ENCODE measurements around the gene INSIG2.

Gene INSIG2

GRCh38 chr2:118046634-118047210 lies 41.5 kb upstream of the INSIG2 start:
- Histone ChIP-seq H3K4me1 (ENCODE audit: control insufficient read depth in 1 of 2, insufficient read depth in 1 of 2, low read depth in 1 of 2, low read length in 1 of 2) (peaks cover 47 to 48% of the 10 kb centered on the region in 2 experiments), H3K36me3 (no peaks in the 10 kb centered on the region), H3K4me3 (ENCODE audit: low read depth in 1 of 2, low read length in 1 of 2) (no peak overlapping the region), H3K27me3 (peaks cover 37% of the 10 kb centered on the region), H3K27ac (no peak overlapping the region), H3K9me3 (no peaks in the 10 kb centered on the region)
- peak; percentile 40 for TF ChIP-seq CTCF (IDR thresholded peaks at IDR 0.05)

DNA sequence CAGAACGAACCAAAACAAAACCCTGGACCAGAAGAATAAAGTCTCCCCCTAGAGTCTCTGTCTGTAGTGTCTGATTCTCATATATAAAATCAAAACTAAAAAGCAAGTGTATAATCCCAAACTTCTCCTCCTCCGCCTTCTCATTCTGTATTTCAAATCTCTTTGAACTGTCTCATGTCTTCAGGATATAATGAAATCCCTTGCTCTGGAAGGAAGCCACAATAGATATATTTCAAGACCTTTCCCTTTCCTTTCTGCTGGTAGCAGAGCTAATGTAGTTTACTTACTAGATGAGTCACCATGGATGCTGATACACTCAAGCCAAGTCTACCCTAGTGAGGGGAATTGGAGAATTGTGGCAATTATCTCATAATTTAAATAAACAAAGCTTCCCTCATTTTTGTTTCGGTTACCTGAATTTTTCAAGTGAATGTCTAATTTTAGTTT lies 40.9 kb upstream of the INSIG2 start:
- peak overlapping the region; percentile 15 for H3K27ac ChIP-seq
- peaks cover 30% of the 10 kb centered on the region for H3K27me3 ChIP-seq
- H3K4me1 ChIP-seq (ENCODE audit: control insufficient read depth in 1 of 2, insufficient read depth in 1 of 2, low read depth in 1 of 2, low read length in 1 of 2) = peaks cover 47 to 48% of the 10 kb centered on the region in 2 experiments
- TF ChIP-seq CTCF (IDR thresholded peaks at IDR 0.05) = no peak
- H3K4me3 ChIP-seq (ENCODE audit: low read depth in 1 of 2, low read length in 1 of 2) = no peak overlapping the region
- H3K9me3 ChIP-seq = no peaks in the 10 kb centered on the region
- H3K36me3 ChIP-seq = no peaks in the 10 kb centered on the region

DNA sequence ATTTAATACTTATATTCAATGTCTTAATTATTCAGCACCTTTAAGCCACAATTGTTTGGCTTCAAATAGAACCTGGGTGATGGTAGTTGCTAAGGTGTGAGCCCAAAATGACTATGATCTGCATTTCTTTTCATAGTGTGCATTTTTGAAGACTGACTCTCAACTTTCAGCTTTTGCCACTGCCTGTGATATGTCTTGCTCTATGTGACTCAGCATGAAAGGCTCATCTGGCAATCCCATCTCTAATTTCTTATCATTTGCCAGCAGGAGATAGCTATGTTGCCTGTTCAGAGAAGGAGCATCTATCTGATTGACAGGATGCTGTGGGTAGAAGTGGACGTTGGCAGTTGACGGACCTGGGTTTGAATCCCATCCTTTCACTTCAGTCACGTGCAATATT lies 39.9 kb upstream of the INSIG2 start:
- Histone ChIP-seq H3K27me3 (peaks cover 22% of the 10 kb centered on the region), H3K27ac (no peak overlapping the region), H3K36me3 (no peaks in the 10 kb centered on the region), H3K4me3 (ENCODE audit: low read depth in 1 of 2, low read length in 1 of 2) (no peak overlapping the region), H3K9me3 (no peaks in the 10 kb centered on the region), H3K4me1 (ENCODE audit: control insufficient read depth in 1 of 2, insufficient read depth in 1 of 2, low read depth in 1 of 2, low read length in 1 of 2) (peaks cover 47 to 48% of the 10 kb centered on the region in 2 experiments)
- TF ChIP-seq CTCF (IDR thresholded peaks at IDR 0.05) = no peak

DNA sequence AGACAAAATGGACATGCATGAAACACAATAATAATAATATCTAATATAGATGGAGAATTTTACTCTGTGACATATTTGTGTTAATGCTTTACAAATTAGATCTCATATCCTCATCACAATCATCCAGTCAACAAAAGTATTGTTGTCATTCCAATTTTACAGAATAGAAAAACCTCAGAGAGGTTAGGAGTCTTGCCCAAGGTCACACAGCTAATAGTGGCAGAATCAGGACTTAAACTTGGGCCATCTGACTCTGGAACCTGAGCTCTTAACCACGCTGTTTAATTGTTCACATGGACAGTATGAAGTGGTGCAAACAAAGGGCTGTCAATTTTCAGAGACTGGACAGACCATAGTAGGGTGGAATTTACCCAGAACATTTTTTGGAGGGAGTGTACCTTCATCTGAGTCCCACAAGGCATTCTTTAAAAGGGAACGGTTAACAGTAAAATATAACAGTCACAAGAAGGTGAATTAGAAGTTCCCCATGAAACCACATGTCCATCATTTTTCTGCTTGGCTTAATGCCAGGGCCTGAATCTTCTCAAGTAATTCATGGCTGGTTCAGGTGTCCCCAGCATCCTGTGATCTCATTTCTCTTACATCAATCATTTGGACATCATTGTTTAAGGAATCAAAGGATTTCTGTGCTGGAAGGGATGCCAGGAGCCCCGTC lies 39.0 kb upstream of the INSIG2 start:
- Histone ChIP-seq H3K4me3 (ENCODE audit: low read depth in 1 of 2, low read length in 1 of 2) (no peak overlapping the region), H3K36me3 (no peaks in the 10 kb centered on the region), H3K9me3 (no peaks in the 10 kb centered on the region)

DNA sequence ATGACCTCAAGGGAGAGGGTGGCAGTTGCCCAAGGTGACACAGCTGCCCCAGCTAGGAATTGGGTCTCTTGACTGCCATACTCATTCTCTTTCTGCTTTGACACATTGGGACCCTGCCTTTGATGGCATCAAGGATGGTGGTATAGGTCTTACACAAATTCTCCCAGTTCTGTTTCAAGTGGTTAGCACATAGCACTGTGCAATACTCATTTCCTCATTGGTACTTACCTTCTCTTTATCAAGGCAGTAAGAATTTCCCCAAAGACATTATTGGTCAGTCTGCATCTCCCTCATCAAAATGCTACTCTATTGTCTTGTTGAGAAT lies 38.5 kb upstream of the INSIG2 start:
- Histone ChIP-seq H3K9me3 (no peaks in the 10 kb centered on the region), H3K27me3 (peaks cover 8% of the 10 kb centered on the region), H3K4me1 (ENCODE audit: control insufficient read depth in 1 of 2, insufficient read depth in 1 of 2, low read depth in 1 of 2, low read length in 1 of 2) (peaks cover 52 to 55% of the 10 kb centered on the region in 2 experiments), H3K27ac (peak overlapping the region; percentile 72), H3K36me3 (no peaks in the 10 kb centered on the region), H3K4me3 (ENCODE audit: low read depth in 1 of 2, low read length in 1 of 2) (no peak overlapping the region)
- no peak for TF ChIP-seq CTCF (IDR thresholded peaks at IDR 0.05)

More for the DNA sequence above, 39.0 kb upstream of the INSIG2 start:
- Histone ChIP-seq H3K4me1 (ENCODE audit: control insufficient read depth in 1 of 2, insufficient read depth in 1 of 2, low read depth in 1 of 2, low read length in 1 of 2) (peaks cover 47 to 50% of the 10 kb centered on the region in 2 experiments), H3K27ac (peak overlapping the region; percentile 72), H3K27me3 (peaks cover 13% of the 10 kb centered on the region)
- no peak for TF ChIP-seq CTCF (IDR thresholded peaks at IDR 0.05)

All from neutrophil (primary cell).